MM.1S (cell line): ENCODE measurements around the gene SPIRE2.

Source experiments
- DNase-seq: peaks from one replicate; pipeline ENCODE4 v3.0.0-alpha.2; 2015
- H2AFZ ChIP-seq: fragments of 300-600 bp; sonication (generic); 2 replicates; pipeline ENCODE4 v1.6.0; 2016; ENCODE audit warnings: antibody characterized with exemption, low read length
- H3F3A ChIP-seq: fragments of 300-600 bp; sonication (generic); 2 replicates; pipeline ENCODE4 v1.6.1; 2016; ENCODE audit warnings: mild to moderate bottlenecking, antibody characterized with exemption, low read length, moderate library complexity, mixed read lengths; ENCODE audit not compliant: insufficient read depth
- H3K27ac ChIP-seq: fragments of 300-600 bp; sonication (generic); 2 replicates; pipeline ENCODE4 v1.5.1; 2016; ENCODE audit warnings: mild to moderate bottlenecking, low read length
- H3K27me3 ChIP-seq: fragments of 300-600 bp; sonication (generic); replicated peaks from 2 replicates; pipeline ENCODE4 v1.6.0; 2016; ENCODE audit warnings: low read length; ENCODE audit not compliant: insufficient read depth
- H3K36me3 ChIP-seq: fragments of 300-600 bp; sonication (generic); replicated peaks from 2 replicates; pipeline ENCODE4 v1.6.1; 2016; ENCODE audit warnings: mild to moderate bottlenecking, low read length, mixed read lengths; ENCODE audit not compliant: insufficient read depth
- H3K4me1 ChIP-seq: fragments of 300-600 bp; sonication (generic); 2 replicates; pipeline ENCODE4 v1.6.1; 2016; ENCODE audit warnings: low read length, mixed read lengths
- H3K4me2 ChIP-seq: fragments of 300-600 bp; sonication (generic); 2 replicates; pipeline ENCODE4 v1.6.0; 2016; ENCODE audit warnings: low read depth, low read length
- H3K4me3 ChIP-seq: fragments of 300-600 bp; sonication (generic); 2 replicates; pipeline ENCODE4 v1.5.1; 2016; ENCODE audit warnings: low read length, mixed read lengths
- H3K79me2 ChIP-seq: fragments of 300-600 bp; sonication (generic); 2 replicates; pipeline ENCODE4 v1.6.1; 2016; ENCODE audit warnings: mixed run types, low read length, mixed read lengths
- H3K9ac ChIP-seq: fragments of 300-600 bp; sonication (generic); 2 replicates; pipeline ENCODE4 v1.6.1; 2016; ENCODE audit warnings: low read length, mixed read lengths
- H3K9me2 ChIP-seq: fragments of 300-600 bp; sonication (generic); replicated peaks from 2 replicates; pipeline ENCODE4 v1.6.1; 2016; ENCODE audit warnings: mild to moderate bottlenecking, low read length, mixed read lengths; ENCODE audit not compliant: insufficient read depth
- H3K9me3 ChIP-seq: fragments of 300-600 bp; sonication (generic); replicated peaks from 2 replicates; pipeline ENCODE4 v1.6.1; 2016; ENCODE audit warnings: mild to moderate bottlenecking, low read length, mixed read lengths; ENCODE audit not compliant: insufficient read depth
- H4K20me1 ChIP-seq: fragments of 300-600 bp; sonication (generic); 2 replicates; pipeline ENCODE4 v1.6.1; 2016; ENCODE audit warnings: mild to moderate bottlenecking, low read length, moderate library complexity, mixed read lengths; ENCODE audit not compliant: insufficient read depth
- EZH2 ChIP-seq: fragments of 300-600 bp; sonication (generic); optimal IDR thresholded peaks from 2 replicates; pipeline ENCODE3; 2017; ENCODE audit warnings: low read depth, mild to moderate bottlenecking, antibody characterized with exemption, low read length, mixed read lengths
- EZH2phosphoT487 ChIP-seq: fragments of 300-600 bp; sonication (generic); IDR thresholded peaks from 2 replicates; pipeline ENCODE4 v1.6.1; 2018; ENCODE audit warnings: antibody characterized with exemption, low read length
- TF ChIP-seq, protein P1 (sequence below): fragments of 300-600 bp; sonication (generic); IDR thresholded peaks from 2 replicates; pipeline ENCODE4 v1.5.1; 2016; ENCODE audit warnings: antibody characterized with exemption, low read length, mixed read lengths

The SPIRE2 gene

DNA sequence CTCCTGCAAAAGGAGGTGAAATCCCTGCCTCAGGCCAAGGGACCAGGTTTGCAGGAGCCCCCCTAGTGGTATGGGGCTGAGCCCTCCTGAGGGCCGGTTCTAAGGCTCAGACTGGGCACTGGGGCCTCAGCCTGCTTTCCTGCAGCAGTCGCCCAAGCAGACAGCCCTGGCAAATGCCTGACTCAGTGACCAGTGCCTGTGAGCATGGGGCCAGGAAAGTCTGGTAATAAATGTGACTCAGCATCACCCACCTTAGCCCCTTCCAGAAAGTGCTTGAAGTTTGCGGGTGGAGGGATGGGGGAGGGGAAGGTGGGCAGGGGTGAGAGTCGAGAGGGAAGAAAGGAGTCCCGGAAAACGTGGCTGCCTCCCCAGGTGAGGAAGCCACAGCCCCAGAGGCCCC lies 92.4 kb downstream of the SPIRE2 start:
- Histone ChIP-seq H3K27ac (no peak overlapping the region), H3K79me2 (no peaks in the 10 kb centered on the region), H4K20me1 (no peaks in the 10 kb centered on the region), H3K9me2 (no peaks in the 10 kb centered on the region), H3K4me1 (peaks cover 6% of the 10 kb centered on the region; the same call in 1 of the 2 replicates), H3K36me3 (no peaks in the 10 kb centered on the region), H3K9ac (no peak overlapping the region), H3K27me3 (peaks cover 26% of the 10 kb centered on the region), H3K4me2 (no peak overlapping the region), H3K4me3 (no peak overlapping the region), H3F3A (peaks cover 7% of the 10 kb centered on the region), H2AFZ (no peak overlapping the region), H3K9me3 (no peaks in the 10 kb centered on the region)
- no peak for TF ChIP-seq EZH2
- TF ChIP-seq, protein P1, sequence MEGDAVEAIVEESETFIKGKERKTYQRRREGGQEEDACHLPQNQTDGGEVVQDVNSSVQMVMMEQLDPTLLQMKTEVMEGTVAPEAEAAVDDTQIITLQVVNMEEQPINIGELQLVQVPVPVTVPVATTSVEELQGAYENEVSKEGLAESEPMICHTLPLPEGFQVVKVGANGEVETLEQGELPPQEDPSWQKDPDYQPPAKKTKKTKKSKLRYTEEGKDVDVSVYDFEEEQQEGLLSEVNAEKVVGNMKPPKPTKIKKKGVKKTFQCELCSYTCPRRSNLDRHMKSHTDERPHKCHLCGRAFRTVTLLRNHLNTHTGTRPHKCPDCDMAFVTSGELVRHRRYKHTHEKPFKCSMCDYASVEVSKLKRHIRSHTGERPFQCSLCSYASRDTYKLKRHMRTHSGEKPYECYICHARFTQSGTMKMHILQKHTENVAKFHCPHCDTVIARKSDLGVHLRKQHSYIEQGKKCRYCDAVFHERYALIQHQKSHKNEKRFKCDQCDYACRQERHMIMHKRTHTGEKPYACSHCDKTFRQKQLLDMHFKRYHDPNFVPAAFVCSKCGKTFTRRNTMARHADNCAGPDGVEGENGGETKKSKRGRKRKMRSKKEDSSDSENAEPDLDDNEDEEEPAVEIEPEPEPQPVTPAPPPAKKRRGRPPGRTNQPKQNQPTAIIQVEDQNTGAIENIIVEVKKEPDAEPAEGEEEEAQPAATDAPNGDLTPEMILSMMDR: no peak
- TF ChIP-seq EZH2phosphoT487: no peak
- no peak for DNase-seq
